HEK293 (cell line): ENCODE data around the gene KMT2A.
A peak's percentile ranks its signal among the peaks of the same experiment; 100 is the strongest.

ENCODE experiments used
- FEZF1 ChIP-seq: fragments of 450-650 bp; formaldehyde crosslinking; IDR thresholded peaks from 2 replicates; pipeline ENCODE4 v1.5.1; 2016; ENCODE audit warnings: missing biosample characterization, missing genetic modification characterization
- HOXC10 ChIP-seq: sonication (generic); formaldehyde crosslinking; IDR thresholded peaks from 2 replicates; pipeline ENCODE4 v1.8.1; 2023; ENCODE audit warnings: mild to moderate bottlenecking, missing genetic modification reagents
- KLF10 ChIP-seq: fragments of 450-650 bp; IDR thresholded peaks from 2 replicates; pipeline ENCODE4 v1.5.1; 2018; ENCODE audit warnings: missing biosample characterization, mild to moderate bottlenecking, missing genetic modification characterization
- KLF16 ChIP-seq: fragments of 450-650 bp; formaldehyde crosslinking; IDR thresholded peaks from 2 replicates; pipeline ENCODE4 v1.5.1; 2017; ENCODE audit warnings: missing biosample characterization, missing genetic modification characterization
- PRDM4 ChIP-seq: fragments of 450-650 bp; formaldehyde crosslinking; IDR thresholded peaks from 2 replicates; pipeline ENCODE4 v1.5.1; 2017; ENCODE audit warnings: missing biosample characterization, missing genetic modification characterization
- RBAK ChIP-seq: fragments of 450-650 bp; formaldehyde crosslinking; IDR thresholded peaks from 2 replicates; pipeline ENCODE4 v1.5.1; 2016; ENCODE audit warnings: missing biosample characterization, missing genetic modification characterization
- REPIN1 ChIP-seq: fragments of 450-650 bp; formaldehyde crosslinking; IDR thresholded peaks from 2 replicates; pipeline ENCODE4 v1.5.1; 2017; ENCODE audit warnings: missing biosample characterization, missing genetic modification characterization, low read depth
- SCRT1 ChIP-seq: fragments of 450-650 bp; formaldehyde crosslinking; IDR thresholded peaks from 2 replicates; pipeline ENCODE4 v1.5.1; 2016; ENCODE audit warnings: missing biosample characterization, missing genetic modification characterization, borderline replicate concordance
- SP2 ChIP-seq: fragments of 450-650 bp; formaldehyde crosslinking; IDR thresholded peaks from 2 replicates; pipeline ENCODE4 v1.5.1; 2016; ENCODE audit warnings: missing biosample characterization, missing genetic modification characterization
- TRIM28 ChIP-seq: IDR thresholded peaks from 2 replicates; pipeline ENCODE4 v1.6.1; 2011; ENCODE audit warnings: low read length, control low read depth, borderline replicate concordance
- YY1 ChIP-seq: fragments of 450-650 bp; formaldehyde crosslinking; IDR thresholded peaks from 2 replicates; pipeline ENCODE4 v1.5.1; 2018; ENCODE audit warnings: missing biosample characterization, missing genetic modification characterization
- ZEB2 ChIP-seq: fragments of 450-650 bp; formaldehyde crosslinking; IDR thresholded peaks from 2 replicates; pipeline ENCODE4 v1.5.1; 2016; ENCODE audit warnings: missing biosample characterization, missing genetic modification characterization
- ZFHX2 ChIP-seq: fragments of 450-650 bp; formaldehyde crosslinking; conservative IDR thresholded peaks from 2 replicates; pipeline ENCODE4 v1.5.1; 2016; ENCODE audit warnings: missing biosample characterization, missing genetic modification characterization
- ZFP3 ChIP-seq: fragments of 450-650 bp; formaldehyde crosslinking; IDR thresholded peaks from 2 replicates; pipeline ENCODE4 v1.5.1; 2016; ENCODE audit warnings: low read depth, missing biosample characterization, missing genetic modification characterization
- ZFP41 ChIP-seq: fragments of 450-650 bp; formaldehyde crosslinking; IDR thresholded peaks from 2 replicates; pipeline ENCODE4 v1.5.1; 2016; ENCODE audit warnings: missing biosample characterization, missing genetic modification characterization, borderline replicate concordance
- ZNF174 ChIP-seq: fragments of 450-650 bp; formaldehyde crosslinking; IDR thresholded peaks from 2 replicates; pipeline ENCODE4 v1.5.0; 2017; ENCODE audit warnings: missing biosample characterization, mild to moderate bottlenecking, missing genetic modification characterization
- ZNF18 ChIP-seq: fragments of 450-650 bp; formaldehyde crosslinking; IDR thresholded peaks from 2 replicates; pipeline ENCODE4 v1.5.1; 2016; ENCODE audit warnings: missing biosample characterization, missing genetic modification characterization
- ZNF214 ChIP-seq: fragments of 450-650 bp; formaldehyde crosslinking; IDR thresholded peaks from 2 replicates; pipeline ENCODE4 v1.5.1; 2017; ENCODE audit warnings: missing biosample characterization, mild to moderate bottlenecking, missing genetic modification characterization, borderline replicate concordance
- ZNF248 ChIP-seq: fragments of 450-650 bp; formaldehyde crosslinking; IDR thresholded peaks from 2 replicates; pipeline ENCODE4 v1.5.1; 2017; ENCODE audit warnings: missing biosample characterization, missing genetic modification characterization
- ZNF266 ChIP-seq: fragments of 450-650 bp; formaldehyde crosslinking; IDR thresholded peaks from 2 replicates; pipeline ENCODE4 v1.5.1; 2016; ENCODE audit warnings: missing biosample characterization, missing genetic modification characterization, low read depth
- ZNF292 ChIP-seq: fragments of 450-650 bp; formaldehyde crosslinking; IDR thresholded peaks from 2 replicates; pipeline ENCODE4 v1.5.1; 2016; ENCODE audit warnings: low read depth, missing biosample characterization, missing genetic modification characterization, borderline replicate concordance
- ZNF362 ChIP-seq: fragments of 450-650 bp; formaldehyde crosslinking; IDR thresholded peaks from 2 replicates; pipeline ENCODE4 v1.5.1; 2016; ENCODE audit warnings: missing biosample characterization, missing genetic modification characterization
- ZNF473 ChIP-seq: fragments of 450-650 bp; formaldehyde crosslinking; IDR thresholded peaks from 2 replicates; pipeline ENCODE4 v1.5.1; 2017; ENCODE audit warnings: missing biosample characterization, missing genetic modification characterization
- ZNF488 ChIP-seq: fragments of 450-650 bp; formaldehyde crosslinking; IDR thresholded peaks from 2 replicates; pipeline ENCODE4 v1.5.1; 2016; ENCODE audit warnings: missing biosample characterization, missing genetic modification characterization
- ZNF639 ChIP-seq: fragments of 450-650 bp; formaldehyde crosslinking; IDR thresholded peaks from 2 replicates; pipeline ENCODE4 v1.5.1; 2016; ENCODE audit warnings: missing biosample characterization, missing genetic modification characterization
- ZNF658 ChIP-seq: fragments of 450-650 bp; formaldehyde crosslinking; IDR thresholded peaks from 2 replicates; pipeline ENCODE4; 2016; ENCODE audit warnings: missing biosample characterization, missing genetic modification characterization
- ZNF660 ChIP-seq: fragments of 450-650 bp; IDR thresholded peaks from 2 replicates; pipeline ENCODE4 v1.5.1; 2018; ENCODE audit warnings: missing biosample characterization, mild to moderate bottlenecking, missing genetic modification characterization
- ZNF670 ChIP-seq: fragments of 450-650 bp; formaldehyde crosslinking; IDR thresholded peaks from 2 replicates; pipeline ENCODE4 v1.5.1; 2016; ENCODE audit warnings: missing biosample characterization, missing genetic modification characterization, low read depth
- ZNF692 ChIP-seq: fragments of 450-650 bp; formaldehyde crosslinking; IDR thresholded peaks from 2 replicates; pipeline ENCODE4 v1.5.1; 2016; ENCODE audit warnings: missing biosample characterization, missing genetic modification characterization
- ZNF830 ChIP-seq: fragments of 450-650 bp; IDR thresholded peaks from 2 replicates; pipeline ENCODE4 v1.5.0; 2018; ENCODE audit warnings: missing biosample characterization, missing genetic modification characterization, low read depth, mild to moderate bottlenecking, moderate library complexity
- ZSCAN4 ChIP-seq: fragments of 450-650 bp; formaldehyde crosslinking; IDR thresholded peaks from 2 replicates; pipeline ENCODE4 v1.5.1; 2017; ENCODE audit warnings: missing biosample characterization, missing genetic modification characterization

The KMT2A gene

GRCh38 chr11:118401151-118401879 is 35.0 kb upstream of the KMT2A start, which contains the start of gene ATP5MG (continued):
- TF ChIP-seq SP2 (tag by site-specific recombination): no peak
- 0 out of 2 replicates have a peak, but pooled peaks have one; percentile 28 for TF ChIP-seq ZEB2 (tag by site-specific recombination)
- TF ChIP-seq PRDM4: peak; percentile 9; the same call in 1 of the 2 replicates
- no peak for TF ChIP-seq ZNF248 (tag by site-specific recombination)
- no peak for TF ChIP-seq FEZF1
- TF ChIP-seq ZSCAN4 (tag by site-specific recombination): no peak
- TF ChIP-seq ZNF830: no peak
- TF ChIP-seq ZNF658 (tag by site-specific recombination): no peak
- no peak for TF ChIP-seq ZNF473 (tag by site-specific recombination)
- no peak for TF ChIP-seq ZFP41 (tag by site-specific recombination)
- TF ChIP-seq ZNF174: no peak
- TF ChIP-seq ZNF214 (tag by site-specific recombination): no peak
- TF ChIP-seq ZFHX2 (tag by site-specific recombination): no peak
- no peak for TF ChIP-seq ZNF266
- TF ChIP-seq ZNF18 (tag by site-specific recombination): 0 out of 2 replicates have a peak, but pooled peaks have one; percentile 14
- no peak for TF ChIP-seq TRIM28
- no peak for TF ChIP-seq ZNF639 (tag by site-specific recombination)
- TF ChIP-seq ZNF488 (tag by site-specific recombination): no peak
- no peak for TF ChIP-seq HOXC10
- TF ChIP-seq ZNF692 (tag by site-specific recombination): 0 out of 2 replicates have a peak, but pooled peaks have one; percentile 59
- no peak for TF ChIP-seq ZNF292 (tag by site-specific recombination)
- TF ChIP-seq KLF16 (tag by site-specific recombination): no peak
- TF ChIP-seq YY1: peak; percentile 38; the same call in 1 of the 2 replicates
- no peak for TF ChIP-seq REPIN1 (tag by site-specific recombination)
- no peak for TF ChIP-seq ZFP3
- no peak for TF ChIP-seq SCRT1 (tag by site-specific recombination)
- TF ChIP-seq ZNF362: no peak
- TF ChIP-seq ZNF660: no peak
- no peak for TF ChIP-seq RBAK (tag by site-specific recombination)
- TF ChIP-seq ZNF670 (tag by site-specific recombination): no peak
- TF ChIP-seq KLF10: no peak
